Coronary artery (tissue), 2 donors: ENCODE measurements around the gene TRIM72.
"Not testable (repeated sequence)": the region's sequence is repeated elsewhere in the genome, so short reads cannot be mapped to it uniquely, and the experiment has no call there.

Experiments used
- DNase-seq: peaks from one replicate; pipeline ENCODE4 v3.0.0-alpha.2; 2017; ENCODE audit warnings: low spot score
- H3K27ac ChIP-seq, 2 donors: fragments of 200-600 bp; sonication (generic); one replicate each; pipeline ENCODE4 v1.5.1; 2016 to 2019
- H3K4me3 ChIP-seq: fragments of 200-600 bp; sonication (generic); 2 replicates; pipeline ENCODE4 v1.5.1; 2016; ENCODE audit warnings: mild to moderate bottlenecking, moderate library complexity
- CTCF ChIP-seq: fragments of 200-600 bp; sonication (generic); IDR thresholded peaks from one replicate; pipeline ENCODE4 v1.5.1; 2019; ENCODE audit warnings: antibody characterized with exemption

TRIM72 gene

GRCh38 chr16:31213877-31214707, at the start of gene TRIM72:
TSS of gene TRIM72 (plus strand) at chr16:31214119. CDS start at chr16:31214739, 620 bp downstream.
- no peak for TF ChIP-seq CTCF
- Histone ChIP-seq H3K27ac (no peak within 1 kb of the TSS), H3K4me3 (peak within 1 kb of the TSS; percentile 70)
- no peak for DNase-seq

GRCh38 chr16:31167315-31167714, 46.6 kb upstream of the TRIM72 start:
- DNase-seq: no peak
- Histone ChIP-seq H3K27ac (no peak overlapping the region), H3K4me3 (no peak overlapping the region)
- no peak for TF ChIP-seq CTCF

GRCh38 chr16:31168848-31169247, 45.1 kb upstream of the TRIM72 start:
- no peak overlapping the region for H3K27ac ChIP-seq

GRCh38 chr16:31170048-31170447, 43.9 kb upstream of the TRIM72 start:
- H3K27ac ChIP-seq, DNase-seq, H3K4me3 ChIP-seq: not testable (repeated sequence)

More at GRCh38 chr16:31168848-31169247, 45.1 kb upstream of the TRIM72 start:
- H3K4me3 ChIP-seq: no peak overlapping the region
- TF ChIP-seq CTCF: no peak
- no peak for DNase-seq

GRCh38 chr16:31177136-31177535, 36.8 kb upstream of the TRIM72 start:
- Histone ChIP-seq H3K4me3 (no peak overlapping the region), H3K27ac (no peak overlapping the region)
- no peak for TF ChIP-seq CTCF
- DNase-seq: no peak

- peak overlapping the region; percentile 78 for H3K4me3 ChIP-seq
- TF ChIP-seq CTCF: no peak
- peak overlapping the region; percentile 94 to 95 for H3K27ac ChIP-seq
- no peak for DNase-seq
Observed at GRCh38 chr16:31179219-31179746, 34.6 kb upstream of the TRIM72 start.

- DNase-seq: peak; percentile 94
- no peak for TF ChIP-seq CTCF
- H3K4me3 ChIP-seq: peak within 1 kb of the TSS; percentile 78
- peak within 1 kb of the TSS; percentile 94 to 95 for H3K27ac ChIP-seq
Observed at GRCh38 chr16:31179747-31180459, 34.0 kb upstream of the TRIM72 start, which contains the start of gene FUS. TSS of gene FUS (plus strand) at chr16:31180139. CDS start at chr16:31180215, 76 bp downstream.
